Epithelial cell of prostate (primary cell): Measurements from ENCODE around the gene CCRL2.
"Not testable (repeated sequence)": the region's sequence is repeated elsewhere in the genome, so short reads cannot be mapped to it uniquely, and the experiment has no call there.

Experiments used
- DNase-seq: peaks from one replicate; pipeline ENCODE4 v3.0.0-alpha.2; 2011; ENCODE audit warnings: low read depth, low spot score
- H3K27ac ChIP-seq: fragments of 450-650 bp; 2 replicates; pipeline ENCODE4 v1.5.1; 2017; ENCODE audit warnings: mild to moderate bottlenecking

Gene CCRL2

GRCh38 chr3:46378426-46378942, 28.6 kb upstream of the CCRL2 start:
- DNase-seq = no peak
- no peak overlapping the region for H3K27ac ChIP-seq

GRCh38 chr3:46380471-46381221, 26.4 kb upstream of the CCRL2 start:
- no peak for DNase-seq
- peak overlapping the region; percentile 6 for H3K27ac ChIP-seq

GRCh38 chr3:46381625-46382024, 25.4 kb upstream of the CCRL2 start:
- no peak for DNase-seq
- no peak overlapping the region for H3K27ac ChIP-seq

GRCh38 chr3:46383211-46383950, 23.7 kb upstream of the CCRL2 start:
- no peak for DNase-seq
- H3K27ac ChIP-seq = no peak overlapping the region

GRCh38 chr3:46383951-46384330, 23.1 kb upstream of the CCRL2 start:
- no peak overlapping the region for H3K27ac ChIP-seq
- no peak for DNase-seq

- peak; percentile 96 for DNase-seq
- peak overlapping the region; percentile 66 for H3K27ac ChIP-seq
These were observed 20.9 kb upstream of the CCRL2 start for GRCh38 chr3:46386205-46386604.

- not testable (repeated sequence) for DNase-seq, H3K27ac ChIP-seq
These were observed 18.2 kb upstream of the CCRL2 start for GRCh38 chr3:46388847-46389246.

GRCh38 chr3:46389306-46389705, 17.8 kb upstream of the CCRL2 start:
- no peak for DNase-seq
- no peak overlapping the region for H3K27ac ChIP-seq

GRCh38 chr3:46391526-46391925, 15.5 kb upstream of the CCRL2 start:
- not testable (repeated sequence) for H3K27ac ChIP-seq, DNase-seq

- DNase-seq = no peak
- no peak overlapping the region for H3K27ac ChIP-seq
These were observed 14.0 kb upstream of the CCRL2 start for GRCh38 chr3:46393011-46393410.

GRCh38 chr3:46393554-46394434, 13.3 kb upstream of the CCRL2 start:
- no peak overlapping the region for H3K27ac ChIP-seq
- DNase-seq = no peak

GRCh38 chr3:46395210-46395661, 11.8 kb upstream of the CCRL2 start:
- H3K27ac ChIP-seq = no peak overlapping the region
- DNase-seq = no peak

GRCh38 chr3:46395766-46396530, 11.1 kb upstream of the CCRL2 start:
- no peak overlapping the region for H3K27ac ChIP-seq
- DNase-seq = no peak

- H3K27ac ChIP-seq = no peak overlapping the region
- no peak for DNase-seq
These were observed 9.9 kb upstream of the CCRL2 start for GRCh38 chr3:46397111-46397510.

GRCh38 chr3:46398186-46398955, 8.7 kb upstream of the CCRL2 start:
- no peak overlapping the region for H3K27ac ChIP-seq
- no peak for DNase-seq

- DNase-seq = no peak
- H3K27ac ChIP-seq = no peak overlapping the region
These were observed 8.0 kb upstream of the CCRL2 start for GRCh38 chr3:46399098-46399497.

GRCh38 chr3:46399557-46399956, 7.5 kb upstream of the CCRL2 start:
- no peak overlapping the region for H3K27ac ChIP-seq
- no peak for DNase-seq

GRCh38 chr3:46400000-46400734, 6.9 kb upstream of the CCRL2 start:
- DNase-seq = no peak

More at GRCh38 chr3:46400000-46400734, 6.9 kb upstream of the CCRL2 start:
- no peak overlapping the region for H3K27ac ChIP-seq
